Activated CD8-positive, alpha-beta memory T cell treated with anti-CD3 and anti-CD28 coated beads for 24 hours (primary cell): ENCODE results near the gene ARSJ.

Experiments
- DNase-seq: peaks from one replicate; pipeline ENCODE4 v3.0.0-alpha.2; 2020

ARSJ gene

GRCh38 chr4:113982181-113982580, 2.7 kb upstream of the ARSJ start:
- DNase-seq, result no peak

- no peak for DNase-seq
These were observed 2.1 kb upstream of the ARSJ start for GRCh38 chr4:113981591-113981990.

- DNase-seq, result no peak
These were observed 613 bp upstream of the ARSJ start for GRCh38 chr4:113979905-113980615.

GRCh38 chr4:113978561-113979147, 793 bp downstream of the ARSJ start:
- no peak for DNase-seq

GRCh38 chr4:113978105-113978504, 1.3 kb downstream of the ARSJ start:
- DNase-seq, result no peak

GRCh38 chr4:113977526-113977855, 2.0 kb downstream of the ARSJ start:
- DNase-seq, result no peak

GRCh38 chr4:113976741-113977525, 2.5 kb downstream of the ARSJ start:
- DNase-seq, result no peak

- DNase-seq, result no peak
These were observed 3.9 kb downstream of the ARSJ start for GRCh38 chr4:113975578-113975977.

- DNase-seq, result no peak
These were observed 5.0 kb downstream of the ARSJ start for GRCh38 chr4:113974467-113974866.

GRCh38 chr4:113973345-113973744, 6.1 kb downstream of the ARSJ start:
- no peak for DNase-seq

- DNase-seq, result no peak
These were observed 6.7 kb downstream of the ARSJ start for GRCh38 chr4:113972781-113973180.

GRCh38 chr4:113971706-113972360, 7.6 kb downstream of the ARSJ start:
- DNase-seq, result no peak

- DNase-seq, result no peak
These were observed 9.6 kb downstream of the ARSJ start for GRCh38 chr4:113969709-113970334.

GRCh38 chr4:113968473-113968872, 11.0 kb downstream of the ARSJ start:
- no peak for DNase-seq

- DNase-seq, result no peak
These were observed 11.8 kb downstream of the ARSJ start for GRCh38 chr4:113967687-113968086.

- DNase-seq, result no peak
These were observed 16.7 kb downstream of the ARSJ start for GRCh38 chr4:113962719-113963265.

- DNase-seq, result no peak
These were observed 17.5 kb downstream of the ARSJ start for GRCh38 chr4:113962016-113962347.

GRCh38 chr4:113960684-113961321, 18.6 kb downstream of the ARSJ start:
- DNase-seq, result no peak

GRCh38 chr4:113959539-113959937, 19.9 kb downstream of the ARSJ start:
- DNase-seq, result no peak

GRCh38 chr4:113958766-113959538, 20.5 kb downstream of the ARSJ start:
- no peak for DNase-seq

GRCh38 chr4:113957956-113958355, 21.5 kb downstream of the ARSJ start:
- DNase-seq, result no peak

- DNase-seq, result no peak
These were observed 23.5 kb downstream of the ARSJ start for GRCh38 chr4:113955948-113956347.
